Suppressor macrophage (primary cell): Measurements from ENCODE around the gene METTL21A.

Experiments used
- DNase-seq, 4 experiments: peaks; one replicate each; pipeline ENCODE4 v3.0.0-alpha.2; 2020 to 2022

METTL21A gene

GRCh38 chr2:207624185-207625013, 795 bp downstream of the METTL21A start:
- DNase-seq: peak; percentile 88 to 90 (median 88)

GRCh38 chr2:207621501-207622039, 3.6 kb downstream of the METTL21A start:
- no peak for DNase-seq

GRCh38 chr2:207619764-207620203, 5.4 kb downstream of the METTL21A start:
- peak; percentile 72 to 93 (median 82) for DNase-seq

GRCh38 chr2:207617011-207617671, 8.1 kb downstream of the METTL21A start:
- DNase-seq: no peak

GRCh38 chr2:207616185-207616584, 9.0 kb downstream of the METTL21A start:
- no peak for DNase-seq

- DNase-seq: no peak
Measured at GRCh38 chr2:207614824-207615223, 10.4 kb downstream of the METTL21A start.

- DNase-seq: no peak
Measured at GRCh38 chr2:207612714-207613113, 12.5 kb downstream of the METTL21A start.

GRCh38 chr2:207606829-207607228, 18.4 kb downstream of the METTL21A start:
- DNase-seq: no peak

- no peak for DNase-seq
Measured at GRCh38 chr2:207606399-207606798, 18.8 kb downstream of the METTL21A start.

GRCh38 chr2:207603486-207603885, 21.7 kb downstream of the METTL21A start:
- no peak for DNase-seq

- no peak for DNase-seq
Measured at GRCh38 chr2:207601774-207602173, 23.4 kb downstream of the METTL21A start.

GRCh38 chr2:207600231-207600630, 25.0 kb downstream of the METTL21A start:
- no peak for DNase-seq

- DNase-seq: no peak
Measured at GRCh38 chr2:207599636-207600035, 25.6 kb downstream of the METTL21A start.

- no peak for DNase-seq
Measured at GRCh38 chr2:207594731-207595130, 30.5 kb downstream of the METTL21A start.

GRCh38 chr2:207594264-207594663, 30.9 kb downstream of the METTL21A start:
- DNase-seq: peak in 1 of 4 experiments; percentile 15

GRCh38 chr2:207593277-207593676, 31.9 kb downstream of the METTL21A start:
- no peak for DNase-seq

- DNase-seq: no peak
Measured at GRCh38 chr2:207589143-207589542, 36.1 kb downstream of the METTL21A start.

GRCh38 chr2:207587305-207587704, 37.9 kb downstream of the METTL21A start:
- DNase-seq: no peak

GRCh38 chr2:207584952-207585351, 40.2 kb downstream of the METTL21A start:
- no peak for DNase-seq

- no peak for DNase-seq
Measured at GRCh38 chr2:207571370-207571769, 53.8 kb downstream of the METTL21A start.

GRCh38 chr2:207567671-207568070, 57.5 kb downstream of the METTL21A start:
- no peak for DNase-seq

GRCh38 chr2:207565736-207566500, 59.3 kb downstream of the METTL21A start:
- DNase-seq: no peak
